HG03342 (cell line): ENCODE results near the gene COBLL1.
A peak's percentile ranks its signal among the peaks of the same experiment; 100 is the strongest.

Source experiments
- ATAC-seq: cut with Tn5 transposase; IDR thresholded peaks from one replicate; pipeline ENCODE4 v1.9.1; 2021; ENCODE audit warnings: mild to moderate bottlenecking, moderate library complexity; ENCODE audit not compliant: unreplicated experiment

Gene COBLL1

GRCh38 chr2:164760179-164760578 is 81.4 kb downstream of the COBLL1 start:
- no peak for ATAC-seq

- no peak for ATAC-seq
These were observed 83.5 kb downstream of the COBLL1 start for GRCh38 chr2:164757934-164758695.

GRCh38 chr2:164756773-164757172 is 84.8 kb downstream of the COBLL1 start:
- no peak for ATAC-seq

GRCh38 chr2:164755952-164756351 is 85.7 kb downstream of the COBLL1 start:
- ATAC-seq, result no peak

- ATAC-seq, result peak; percentile 53
These were observed 87.2 kb downstream of the COBLL1 start for GRCh38 chr2:164754157-164755093.

GRCh38 chr2:164752956-164753355 is 88.7 kb downstream of the COBLL1 start:
- ATAC-seq, result no peak

GRCh38 chr2:164747783-164748433 is 93.7 kb downstream of the COBLL1 start:
- ATAC-seq, result no peak

- no peak for ATAC-seq
These were observed 94.5 kb downstream of the COBLL1 start for GRCh38 chr2:164747140-164747539.

- ATAC-seq, result no peak
These were observed 94.9 kb downstream of the COBLL1 start for GRCh38 chr2:164746713-164747112.

GRCh38 chr2:164745012-164745797 is 96.4 kb downstream of the COBLL1 start:
- no peak for ATAC-seq

GRCh38 chr2:164742738-164743317 is 98.8 kb downstream of the COBLL1 start:
- ATAC-seq, result no peak

- ATAC-seq, result no peak
These were observed 101.7 kb downstream of the COBLL1 start for GRCh38 chr2:164739966-164740365.

GRCh38 chr2:164737612-164738081 is 104.0 kb downstream of the COBLL1 start:
- ATAC-seq, result peak; percentile 78

- ATAC-seq, result no peak
These were observed 106.2 kb downstream of the COBLL1 start for GRCh38 chr2:164735309-164735919.

GRCh38 chr2:164734196-164734595 is 107.4 kb downstream of the COBLL1 start:
- no peak for ATAC-seq

GRCh38 chr2:164725542-164725941 is 116.1 kb downstream of the COBLL1 start:
- ATAC-seq, result no peak

GRCh38 chr2:164722616-164723338 is 118.8 kb downstream of the COBLL1 start:
- no peak for ATAC-seq

- ATAC-seq, result no peak
These were observed 120.2 kb downstream of the COBLL1 start for GRCh38 chr2:164721430-164721829.
